ENCODE data around the gene UBXN6. TPM values are rescaled to one million over a fixed set of nuclear protein-coding genes. Genes with fewer than 3 reads are reported as not detected.

Gene UBXN6
- total RNA-seq, 6 donors from 2014 or later = 48.1 to 186 (median 111) TPM

- H3K36me3 ChIP-seq = peaks cover 0 to 42% (median 30%) of the 10 kb centered on the region in 4 donors
- TF ChIP-seq POLR2AphosphoS5 (IDR thresholded peaks at IDR 0.05) (no peak), EP300 (IDR thresholded peaks at IDR 0.05) (no peak), CTCF (IDR thresholded peaks at IDR 0.05) (no peak), POLR2A (IDR thresholded peaks at IDR 0.05) (no peak)
- ATAC-seq (ENCODE audit: low FRiP score in 2 of 2) (no peak), DNase-seq (no peak)
- 89 to 98% methylated on average over 7 to 16 of the region's 16 CpGs for WGBS, 2 donors
- no peaks in the 10 kb centered on the region for H3K27me3 ChIP-seq
- H3K4me3 ChIP-seq = no peak overlapping the region
- no peaks in the 10 kb centered on the region for H3K9me3 ChIP-seq
- peaks cover 18 to 25% (median 24%) of the 10 kb centered on the region in 4 donors for H3K4me1 ChIP-seq
- H3K27ac ChIP-seq = no peak overlapping the region
Measured at GRCh38 chr19:4477034-4477801, 19.6 kb upstream of the UBXN6 start.

- Histone ChIP-seq H3K9me3 (no peaks in the 10 kb centered on the region), H3K27me3 (no peaks in the 10 kb centered on the region), H3K36me3 (peaks cover 0 to 34% (median 25%) of the 10 kb centered on the region in 4 donors), H3K4me3 (peak overlapping the region in 2 of 4 donors; percentile 20 to 76), H3K27ac (peak overlapping the region in 2 of 4 donors; percentile 4 to 30), H3K4me1 (peaks cover 20 to 30% (median 26%) of the 10 kb centered on the region in 4 donors)
- WGBS, 2 donors = 31 to 42% methylated on average over 7 to 10 of the region's 13 CpGs
- no peak for TF ChIP-seq CTCF (IDR thresholded peaks at IDR 0.05)
- TF ChIP-seq POLR2A (IDR thresholded peaks at IDR 0.05) = no peak
- TF ChIP-seq EP300 (IDR thresholded peaks at IDR 0.05) = no peak
- no peak for TF ChIP-seq POLR2AphosphoS5 (IDR thresholded peaks at IDR 0.05)
- ATAC-seq (ENCODE audit: low FRiP score in 2 of 2) = no peak
- DNase-seq = no peak
Measured at GRCh38 chr19:4474514-4475022, 17.0 kb upstream of the UBXN6 start.

DNA sequence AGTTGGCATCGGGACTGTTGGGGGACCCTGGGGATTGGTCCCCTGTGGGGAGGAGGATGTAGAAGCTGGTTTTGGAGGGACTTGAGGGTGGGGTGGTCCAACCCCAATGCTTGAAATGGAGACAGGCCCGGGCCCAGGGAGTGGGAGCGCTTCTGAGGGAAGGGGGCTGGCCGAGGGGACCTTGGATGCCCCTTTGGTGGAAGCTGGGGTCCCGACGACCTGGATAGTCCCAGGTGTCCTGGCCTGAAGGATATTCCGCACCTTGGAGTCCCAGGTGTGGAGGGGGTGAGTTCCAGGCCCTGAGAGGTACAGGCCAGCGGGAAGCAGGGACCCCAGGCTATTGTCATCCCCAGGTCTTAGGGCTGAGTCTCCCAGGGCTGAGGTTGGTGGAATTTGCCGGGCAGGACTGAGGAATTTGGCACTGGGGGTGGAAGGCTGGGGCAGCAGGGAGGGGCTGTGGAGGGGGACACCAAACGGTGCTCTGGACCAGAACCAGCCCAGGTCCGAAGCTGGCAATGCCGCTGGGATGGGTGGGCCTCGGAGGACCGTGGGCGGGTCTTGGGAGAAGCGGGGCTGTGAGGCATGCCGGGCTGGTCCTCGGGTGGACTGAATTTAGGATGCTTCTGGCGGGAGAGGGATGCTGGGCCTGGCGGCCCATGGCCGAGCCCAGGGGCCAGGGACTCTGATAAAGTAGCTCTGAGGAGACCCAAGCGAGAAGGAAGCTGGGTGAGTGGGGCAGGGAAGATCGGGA lies 16.3 kb upstream of the UBXN6 start:
- Histone ChIP-seq H3K27me3 (no peaks in the 10 kb centered on the region), H3K4me3 (peak overlapping the region in 3 of 4 donors; percentile 20 to 94 (median 76)), H3K36me3 (peaks cover 0 to 32% (median 24%) of the 10 kb centered on the region in 4 donors), H3K27ac (peak overlapping the region in 1 of 4 donors; percentile 4), H3K4me1 (peaks cover 20 to 30% (median 26%) of the 10 kb centered on the region in 4 donors), H3K9me3 (no peaks in the 10 kb centered on the region)
- TF ChIP-seq CTCF (IDR thresholded peaks at IDR 0.05) (no peak), POLR2A (IDR thresholded peaks at IDR 0.05) (no peak), POLR2AphosphoS5 (IDR thresholded peaks at IDR 0.05) (no peak)
- DNase-seq (peak in 1 of 2 donors; percentile 83), ATAC-seq (ENCODE audit: low FRiP score in 2 of 2) (no peak)
- 36 to 40% methylated on average over 18 to 23 of the region's 23 CpGs for WGBS, 2 donors

DNA sequence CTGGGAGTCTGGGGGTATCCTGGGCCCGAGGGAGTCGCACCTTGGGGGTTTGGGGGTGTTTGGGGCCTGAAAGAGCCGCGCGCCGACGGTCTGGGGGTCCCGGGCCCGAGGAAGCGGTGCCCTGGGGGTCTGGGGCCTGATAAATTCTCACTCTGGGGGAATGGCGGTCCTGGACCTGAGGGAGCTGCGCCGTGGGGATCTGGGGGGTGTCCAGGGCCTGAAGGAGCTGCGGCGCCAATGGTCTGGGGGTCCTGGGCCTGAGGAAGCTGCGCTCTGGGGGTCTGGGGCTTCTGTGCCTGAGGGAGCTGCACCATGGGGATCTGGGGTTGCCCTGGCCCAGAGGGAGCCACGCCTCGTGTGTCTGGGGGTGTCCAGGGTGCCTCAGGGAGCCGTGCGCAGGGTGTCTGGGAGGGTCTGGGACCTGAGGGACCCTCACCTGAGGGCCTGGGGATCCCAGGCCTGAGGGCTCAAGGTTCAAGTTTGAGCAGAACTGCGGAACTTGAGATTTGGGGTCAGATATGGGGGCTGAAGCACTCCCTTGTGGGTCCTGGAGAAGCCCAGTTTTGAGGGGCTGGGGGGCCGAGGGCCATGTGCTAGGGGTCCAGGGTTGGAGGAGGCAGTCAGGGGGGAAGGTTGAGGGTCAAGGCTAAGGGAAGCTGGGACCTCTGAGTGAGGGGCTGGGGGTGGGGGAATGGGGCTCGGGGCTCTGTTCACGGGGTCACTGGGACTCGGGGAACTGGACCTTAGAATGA lies 15.6 kb upstream of the UBXN6 start:
- no peaks in the 10 kb centered on the region for H3K9me3 ChIP-seq
- H3K4me1 ChIP-seq = peaks cover 20 to 30% (median 26%) of the 10 kb centered on the region in 4 donors
- TF ChIP-seq EP300 (IDR thresholded peaks at IDR 0.05) (no peak), POLR2AphosphoS5 (IDR thresholded peaks at IDR 0.05) (no peak), CTCF (IDR thresholded peaks at IDR 0.05) (no peak)
- DNase-seq (peak in 1 of 2 donors; percentile 66), ATAC-seq (ENCODE audit: low FRiP score in 2 of 2) (no peak)
- H3K36me3 ChIP-seq = peaks cover 0 to 24% (median 20%) of the 10 kb centered on the region in 4 donors
- H3K4me3 ChIP-seq = peak overlapping the region; percentile 76 to 99 (median 86)
- no peaks in the 10 kb centered on the region for H3K27me3 ChIP-seq
- H3K27ac ChIP-seq = peak overlapping the region in 3 of 4 donors; percentile 58 to 90 (median 87)
- 26 to 61% methylated on average over 5 to 22 of the region's 25 CpGs for WGBS, 2 donors
